ENCODE measurements around the gene HCFC2.
"Not testable (repeated sequence)": the region's sequence is repeated elsewhere in the genome, so short reads cannot be mapped to it uniquely, and the experiment has no call there.

The HCFC2 gene

DNA sequence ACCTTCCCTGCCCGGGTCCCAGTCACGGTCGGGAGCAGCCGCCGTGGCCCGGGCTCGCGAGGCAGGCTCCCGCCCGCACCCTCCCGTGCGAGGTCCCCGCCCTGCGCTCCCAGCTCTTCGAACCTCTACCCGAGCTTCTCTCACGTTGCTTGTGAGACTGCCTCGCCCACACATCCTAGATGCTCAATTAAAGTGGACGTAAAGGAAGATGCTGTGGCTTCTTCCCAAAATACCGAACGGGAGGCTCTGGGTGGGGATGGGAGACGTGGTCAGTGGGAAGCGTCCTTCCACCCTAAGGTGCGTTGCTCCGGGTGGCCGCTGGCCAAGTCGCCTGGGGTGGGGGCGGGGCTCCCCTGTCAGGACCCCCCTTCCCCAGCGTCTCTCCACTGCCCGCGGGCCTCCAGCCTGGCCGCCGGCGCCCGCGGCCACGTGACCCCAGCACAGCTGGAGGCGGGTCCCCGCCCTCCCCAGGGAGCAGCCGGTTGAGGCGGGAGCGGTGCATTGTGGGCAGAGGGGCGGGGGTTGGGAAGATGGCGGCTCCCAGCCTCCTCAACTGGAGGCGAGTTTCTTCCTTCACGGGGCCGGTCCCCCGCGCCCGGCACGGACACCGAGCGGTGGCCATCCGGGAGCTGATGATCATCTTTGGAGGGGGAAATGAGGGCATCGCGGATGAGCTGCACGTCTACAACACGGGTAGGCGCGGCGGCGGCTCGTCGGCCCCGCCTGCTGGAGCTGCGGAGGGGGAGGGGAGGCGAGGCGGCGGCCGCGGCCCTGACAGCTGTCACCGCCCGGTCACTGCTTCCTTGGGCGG is at the start of gene HCFC2:
HCFC2 (plus strand) TSS at position 501 of the 811 bp plus-strand sequence; CDS start at position 531, 30 bp downstream.
- DNase-seq = peak; percentile 93

DNA sequence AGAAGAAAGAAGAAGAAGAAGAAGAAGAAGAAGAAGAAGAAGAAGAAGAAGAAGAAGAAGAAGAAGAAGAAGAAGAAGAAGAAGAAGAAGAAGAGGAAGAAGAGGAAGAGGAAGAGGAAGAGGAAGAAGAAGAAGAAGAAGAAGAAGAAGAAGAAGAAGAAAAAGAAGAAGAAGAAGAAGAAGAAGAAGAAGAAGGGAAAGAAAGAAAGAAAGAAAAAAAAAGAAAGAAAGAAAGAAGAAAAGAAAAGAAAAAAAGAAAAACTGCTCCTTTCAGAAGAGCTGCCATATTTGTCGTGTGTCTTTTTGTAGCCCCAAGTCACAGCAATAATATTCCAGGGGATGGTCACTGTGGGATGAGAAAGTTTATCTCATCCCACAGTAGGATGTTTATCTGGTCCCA is 42.5 kb upstream of the HCFC2 start:
- not testable (repeated sequence) for DNase-seq

DNA sequence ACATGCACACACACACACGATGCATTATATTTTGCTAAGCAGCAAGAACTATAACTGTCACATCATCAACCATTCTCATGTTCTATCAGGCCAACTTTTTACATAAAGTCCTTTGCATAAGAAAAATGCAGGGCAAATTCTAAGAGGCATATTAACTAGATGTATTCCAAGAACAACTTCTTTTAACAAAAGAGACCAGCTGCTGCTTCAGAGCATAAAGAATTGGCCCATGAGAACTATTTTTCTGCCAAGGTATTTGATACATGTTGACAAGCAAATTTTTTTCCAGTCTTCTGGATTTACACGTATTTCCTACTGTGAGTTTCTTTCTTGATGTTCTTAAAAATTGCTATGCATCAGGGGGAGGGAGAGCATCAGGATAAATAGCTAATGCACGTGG is 41.5 kb upstream of the HCFC2 start:
- no peak for DNase-seq

DNA sequence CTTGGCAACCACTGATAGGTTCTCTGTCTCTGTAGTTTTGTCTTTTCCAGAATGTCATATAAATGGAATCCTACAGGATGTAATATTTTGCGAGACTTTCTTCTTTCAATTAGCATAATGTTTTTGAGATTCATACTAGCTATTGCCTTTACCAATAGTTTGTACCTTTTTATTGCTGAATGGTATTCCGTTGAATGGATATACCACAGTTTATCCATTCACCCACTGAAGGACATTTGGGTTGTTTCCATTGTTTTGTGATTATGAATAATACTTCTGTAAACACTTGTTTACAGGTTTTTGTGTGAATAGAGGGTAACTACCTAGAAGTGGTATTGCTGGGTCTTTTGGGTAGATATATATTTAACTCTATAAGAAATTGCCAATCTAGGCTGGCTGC is 40.6 kb upstream of the HCFC2 start:
- DNase-seq = no peak

DNA sequence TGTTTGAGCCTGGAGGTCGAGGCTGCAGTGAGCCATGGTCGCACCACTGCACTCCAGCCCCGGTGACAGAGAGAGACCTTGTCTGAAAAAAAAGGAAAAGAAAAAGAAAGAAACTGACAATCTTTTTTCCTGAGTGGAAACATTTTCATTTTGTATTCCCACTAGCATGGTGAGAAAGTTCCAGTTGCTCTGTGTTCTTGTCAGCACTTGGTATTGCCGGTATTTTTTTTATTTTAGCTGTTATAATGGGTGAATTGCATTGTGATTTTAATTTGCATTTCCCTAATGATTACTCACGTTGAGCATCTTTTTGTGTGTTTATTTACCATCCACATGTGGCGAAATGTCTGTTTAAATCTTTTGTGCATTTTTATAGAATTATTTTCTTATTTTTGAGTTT is 40.0 kb upstream of the HCFC2 start:
- no peak for DNase-seq

DNA sequence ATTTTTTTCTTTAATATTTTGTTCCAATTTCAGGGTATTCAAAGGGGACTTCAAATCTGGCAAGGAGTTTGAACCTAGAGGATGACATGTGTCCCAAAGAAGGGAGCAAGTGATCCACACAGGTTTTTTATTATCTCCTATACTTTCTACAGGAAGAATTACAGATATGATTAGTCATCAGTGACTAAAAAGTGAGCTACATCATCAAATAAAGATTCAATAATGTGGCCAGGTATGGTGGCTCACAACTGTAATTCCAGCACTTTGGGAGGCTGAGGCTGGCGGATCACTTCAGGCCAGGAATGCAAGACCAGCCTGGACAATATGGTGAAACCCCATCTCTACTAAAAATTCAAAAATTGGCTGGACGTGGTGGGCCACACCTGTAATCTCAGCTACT is 38.6 kb upstream of the HCFC2 start:
- no peak for DNase-seq

DNA sequence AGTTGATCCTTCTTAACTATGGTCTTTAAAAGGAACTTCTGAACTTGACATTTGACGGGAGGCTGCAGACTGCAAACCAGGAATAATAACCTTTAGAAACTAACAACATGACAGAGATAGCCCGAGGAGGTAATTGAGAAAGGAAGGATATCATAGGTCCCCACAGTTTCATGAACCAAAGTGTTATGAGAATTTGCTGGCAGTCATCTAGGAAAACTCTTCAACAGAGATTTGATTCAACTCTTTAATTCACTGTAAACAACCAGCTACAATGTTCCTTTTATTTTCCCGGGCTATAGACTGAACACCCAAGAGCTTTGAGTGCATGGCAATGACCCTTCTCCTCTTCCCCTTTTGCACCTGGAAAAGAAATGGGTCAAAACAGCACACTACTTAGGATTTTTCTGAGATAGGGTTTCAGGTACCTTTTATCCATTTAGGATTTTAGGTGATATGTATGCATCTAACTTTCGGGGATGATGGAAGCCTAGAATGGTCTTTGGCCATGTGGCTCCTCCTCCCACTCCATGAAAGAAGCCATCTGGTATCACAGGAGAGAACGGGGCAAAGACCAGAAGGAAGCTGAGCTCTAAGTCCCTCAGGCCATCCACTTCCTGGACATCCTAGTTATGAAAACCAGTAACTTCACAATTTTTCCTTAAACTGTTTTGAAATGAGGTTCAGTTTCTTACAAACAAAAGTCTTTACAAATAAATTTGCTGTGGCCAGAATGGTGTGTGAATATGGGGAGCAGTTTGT is 37.3 kb upstream of the HCFC2 start:
- DNase-seq = no peak

DNA sequence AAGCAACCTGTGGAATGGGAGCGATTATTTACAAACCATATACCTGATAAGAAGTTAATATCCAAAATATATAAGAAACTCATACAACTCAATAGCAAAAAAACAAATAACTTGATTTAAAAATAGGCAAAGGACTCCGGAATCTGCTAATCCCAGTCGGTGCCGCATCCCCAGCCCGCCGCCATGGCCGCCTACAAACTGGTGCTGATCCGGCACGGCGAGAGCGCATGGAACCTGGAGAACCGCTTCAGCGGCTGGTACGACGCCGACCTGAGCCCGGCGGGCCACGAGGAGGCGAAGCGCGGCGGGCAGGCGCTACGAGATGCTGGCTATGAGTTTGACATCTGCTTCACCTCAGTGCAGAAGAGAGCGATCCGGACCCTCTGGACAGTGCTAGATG is 33.7 kb upstream of the HCFC2 start:
- DNase-seq = not testable (repeated sequence)

DNA sequence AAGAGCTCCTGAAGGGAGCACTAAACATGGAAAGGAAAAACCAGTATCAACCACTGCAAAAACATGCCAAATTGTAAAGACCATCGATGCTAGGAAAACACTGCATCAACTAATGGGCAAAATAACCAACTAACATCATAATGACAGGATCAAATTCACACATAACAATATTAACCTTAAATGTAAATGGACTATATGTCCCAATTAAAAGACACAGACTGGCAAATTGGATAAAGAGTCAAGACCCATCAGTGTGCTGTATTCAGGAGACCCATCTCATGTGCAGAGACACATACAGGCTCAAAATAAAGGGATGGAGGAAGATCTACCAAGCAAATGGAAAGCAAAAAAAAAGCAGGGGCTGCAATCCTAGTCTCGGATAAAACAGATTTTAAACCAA is 28.2 kb upstream of the HCFC2 start:
- DNase-seq = not testable (repeated sequence)

DNA sequence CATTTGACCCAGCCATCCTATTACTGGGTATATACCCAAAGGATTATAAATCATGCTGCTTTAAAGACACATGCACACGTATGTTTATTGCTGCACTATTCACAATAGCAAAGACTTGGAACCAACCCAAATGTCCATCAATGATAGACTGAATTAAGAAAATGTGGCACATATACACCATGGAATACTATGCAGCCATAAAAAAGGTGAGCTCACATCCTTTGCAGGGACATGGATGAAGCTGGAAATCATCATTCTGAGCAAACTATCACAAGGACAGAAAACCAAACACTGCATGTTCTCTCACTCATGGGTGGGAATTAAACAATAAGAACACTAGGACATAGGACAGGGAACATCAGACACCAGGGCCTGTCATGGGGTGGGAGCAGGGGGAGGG is 24.6 kb upstream of the HCFC2 start:
- DNase-seq = not testable (repeated sequence)

DNA sequence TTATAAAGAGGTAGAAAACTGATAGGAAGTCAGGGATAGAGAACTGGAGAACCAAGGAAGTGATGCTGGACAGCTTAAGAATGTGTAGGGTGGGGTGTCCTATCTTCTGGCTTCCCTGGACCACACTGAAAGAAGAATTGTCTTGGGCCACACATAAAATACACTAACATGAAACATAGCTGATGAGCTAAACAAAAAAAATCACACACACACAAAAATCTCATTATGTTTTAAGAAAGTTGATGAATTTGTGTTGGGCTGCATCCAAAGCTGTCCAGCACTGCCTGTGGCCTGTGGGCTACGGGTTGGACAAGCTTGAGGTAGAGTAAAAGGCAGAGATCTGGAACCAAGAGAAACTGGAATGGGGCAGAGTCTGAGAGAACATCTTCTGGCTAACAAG is 21.8 kb upstream of the HCFC2 start:
- no peak for DNase-seq

DNA sequence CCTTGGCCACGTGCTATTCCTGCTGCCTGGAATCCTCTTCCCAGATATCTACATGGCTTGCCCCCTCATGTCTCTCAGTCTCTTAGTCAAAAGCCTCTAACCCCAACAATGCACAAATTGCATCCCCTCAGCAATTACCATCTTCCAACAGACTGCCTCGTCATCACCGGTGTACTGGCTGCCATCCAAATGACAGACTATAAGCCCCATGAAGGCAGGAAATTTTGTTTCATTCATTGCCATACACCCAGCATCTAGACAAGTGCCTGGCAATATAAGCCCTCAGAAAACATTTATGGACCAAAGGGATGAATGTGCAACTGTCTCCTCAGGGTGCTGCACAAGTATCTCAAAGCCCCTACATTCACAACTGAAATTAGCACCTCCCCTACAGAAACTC is 20.2 kb upstream of the HCFC2 start:
- no peak for DNase-seq

DNA sequence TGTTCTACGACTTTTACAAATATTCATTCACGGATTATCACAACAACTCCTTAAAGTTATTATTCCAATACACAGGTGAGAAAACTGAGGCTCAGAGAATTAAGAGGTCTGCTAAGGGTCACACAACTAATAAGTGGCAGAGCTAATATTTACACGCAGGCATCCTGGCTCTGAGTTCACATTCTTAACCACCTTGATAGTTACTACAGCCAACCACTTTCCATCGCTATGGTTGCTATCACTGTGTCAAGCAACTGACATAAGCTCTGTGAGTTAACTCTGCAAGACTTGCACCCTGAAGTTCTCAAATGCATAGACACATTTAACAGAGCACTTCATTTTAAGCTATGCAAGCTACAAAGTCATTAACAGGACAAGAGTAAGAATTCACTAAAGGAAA is 18.0 kb upstream of the HCFC2 start:
- DNase-seq = no peak

DNA sequence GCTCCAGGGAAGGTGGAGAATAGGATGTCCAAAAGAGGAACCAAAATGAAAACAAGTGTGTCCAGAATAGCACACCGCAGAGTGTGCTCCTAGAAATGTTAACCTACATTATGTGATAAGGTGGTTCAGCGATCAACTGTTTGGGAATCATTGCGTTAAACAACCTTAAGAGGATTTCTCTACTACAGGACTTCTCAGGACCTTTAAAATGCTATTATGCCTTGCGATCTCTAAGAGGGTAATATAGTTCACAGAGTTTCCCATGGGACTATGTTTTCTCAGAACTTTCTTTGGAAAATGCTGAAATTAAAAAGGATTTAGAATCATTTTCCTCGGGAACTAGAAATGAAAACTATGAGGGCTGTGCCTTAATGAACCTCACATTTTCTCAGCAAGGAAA is 16.2 kb upstream of the HCFC2 start:
- DNase-seq = no peak

DNA sequence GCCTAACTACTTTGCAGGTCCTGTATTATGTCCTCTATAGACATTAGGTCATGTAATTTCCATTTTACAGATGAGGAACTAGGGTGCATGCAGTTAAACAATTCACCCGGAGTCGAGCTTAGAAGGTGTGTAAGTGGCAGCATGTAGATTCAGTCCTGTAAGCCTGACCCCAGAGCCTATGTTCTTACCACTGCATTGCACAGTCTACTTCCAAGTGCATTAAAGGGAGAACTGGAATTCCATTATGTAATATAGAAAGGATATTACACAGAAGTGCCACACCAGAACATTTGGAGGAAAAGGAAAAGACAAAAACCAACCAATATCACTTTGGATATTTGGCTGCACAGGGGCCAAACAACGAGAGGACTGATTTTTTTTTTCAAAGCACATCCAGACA is 15.5 kb upstream of the HCFC2 start:
- DNase-seq = no peak

GRCh38 chr12:104049278-104049902 is 14.9 kb upstream of the HCFC2 start:
- DNase-seq = no peak

- no peak for DNase-seq
These were observed 14.4 kb upstream of the HCFC2 start, which contains the start of gene GLT8D2 for GRCh38 chr12:104049903-104050356. Gene GLT8D2 (minus strand): TSS chr12:104050187. CDS start chr12:104019648, 30,539 bp downstream.

DNA sequence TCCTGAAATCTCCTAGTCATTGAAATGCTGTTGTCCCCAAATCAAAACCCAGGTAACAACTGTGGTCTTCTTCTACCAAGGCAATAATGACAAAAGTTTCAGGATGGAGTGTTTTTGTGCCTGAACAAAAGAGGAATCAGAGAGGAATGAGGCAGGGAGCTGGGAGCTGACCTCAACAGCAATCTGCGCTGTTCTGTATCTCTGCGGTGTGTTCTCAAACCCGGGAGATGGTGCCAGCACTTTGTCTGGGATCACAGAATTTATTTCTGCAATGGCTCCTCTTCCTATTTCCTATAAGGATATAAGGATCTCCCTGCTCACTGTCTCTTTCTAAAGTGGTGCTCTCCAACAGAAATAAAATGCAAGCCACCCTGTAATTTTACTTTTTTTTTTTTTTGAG is 13.9 kb upstream of the HCFC2 start:
- no peak for DNase-seq

GRCh38 chr12:104054681-104055346 is 9.5 kb upstream of the HCFC2 start:
- no peak for DNase-seq

GRCh38 chr12:104055686-104056388 is 8.5 kb upstream of the HCFC2 start:
- DNase-seq = no peak

DNA sequence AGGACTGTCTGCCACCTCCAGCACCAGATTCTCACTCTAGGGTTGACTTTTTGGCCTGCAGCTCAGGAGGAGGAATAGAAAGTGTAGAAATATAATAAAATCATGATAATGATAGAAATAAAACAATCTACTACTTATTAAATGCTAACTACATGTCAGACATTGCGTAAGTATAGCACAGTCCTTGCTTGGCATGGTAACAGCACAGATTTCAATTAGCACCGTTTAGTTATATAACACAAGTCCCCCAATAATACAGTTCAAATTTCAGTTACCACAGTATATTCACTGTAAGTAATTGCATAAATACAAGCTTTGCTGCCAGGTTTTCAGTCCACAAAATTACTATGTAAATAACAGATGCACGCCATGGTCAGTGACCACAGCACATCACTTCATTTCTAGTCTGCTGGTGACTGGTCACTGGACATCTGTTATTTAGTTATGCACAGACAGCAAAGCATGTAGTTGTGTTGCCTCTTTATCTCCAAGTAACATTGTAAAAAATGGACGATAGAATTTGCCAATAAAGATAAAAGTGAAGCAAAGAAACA is 7.8 kb upstream of the HCFC2 start:
- DNase-seq = no peak

GRCh38 chr12:104057771-104058197 is 6.5 kb upstream of the HCFC2 start:
- no peak for DNase-seq
